Effector CD8-positive, alpha-beta T cell (primary cell): Measurements from ENCODE around the gene TLDC2.
"Not testable (repeated sequence)": the region's sequence is repeated elsewhere in the genome, so short reads cannot be mapped to it uniquely, and the experiment has no call there.

ENCODE experiments used
- DNase-seq: peaks from one replicate; lab custom pipeline; 2025; lab: John Stamatoyannopoulos, UW
- total RNA-seq, 4 experiments: gene quantifications; one replicate each; lab custom pipeline; 2026; lab: John Stamatoyannopoulos, UW

TLDC2 gene
- total RNA-seq = 0 to 0.09 (median 0) reads per million in 4 experiments

GRCh38 chr20:36875702-36876472, at the start of gene TLDC2:
TLDC2 (plus strand) TSS chr20:36876138; CDS start chr20:36876175, 37 bp downstream.
- no peak for DNase-seq

GRCh38 chr20:36826554-36827244, 49.2 kb upstream of the TLDC2 start:
- no peak for DNase-seq

GRCh38 chr20:36827541-36828279, 48.2 kb upstream of the TLDC2 start:
- no peak for DNase-seq

GRCh38 chr20:36830791-36831691, 44.9 kb upstream of the TLDC2 start:
- no peak for DNase-seq

GRCh38 chr20:36832791-36833190, 43.1 kb upstream of the TLDC2 start:
- no peak for DNase-seq

GRCh38 chr20:36833275-36834020, 42.5 kb upstream of the TLDC2 start:
- DNase-seq = no peak

- DNase-seq = no peak
These were observed 40.9 kb upstream of the TLDC2 start for GRCh38 chr20:36835025-36835424.

- DNase-seq = peak; percentile 53
These were observed 40.3 kb upstream of the TLDC2 start for GRCh38 chr20:36835453-36836198.

- no peak for DNase-seq
These were observed 39.2 kb upstream of the TLDC2 start for GRCh38 chr20:36836591-36837269.

- not testable (repeated sequence) for DNase-seq
These were observed 37.6 kb upstream of the TLDC2 start for GRCh38 chr20:36838376-36838775.

- no peak for DNase-seq
These were observed 36.8 kb upstream of the TLDC2 start for GRCh38 chr20:36839150-36839549.

GRCh38 chr20:36841030-36841429, 34.9 kb upstream of the TLDC2 start:
- DNase-seq = not testable (repeated sequence)

- DNase-seq = no peak
These were observed 30.5 kb upstream of the TLDC2 start for GRCh38 chr20:36845288-36845971.

- DNase-seq = no peak
These were observed 28.8 kb upstream of the TLDC2 start for GRCh38 chr20:36847009-36847709.

GRCh38 chr20:36847710-36848040, 28.3 kb upstream of the TLDC2 start:
- no peak for DNase-seq

GRCh38 chr20:36848078-36848660, 27.8 kb upstream of the TLDC2 start:
- no peak for DNase-seq

GRCh38 chr20:36848677-36849076, 27.3 kb upstream of the TLDC2 start:
- DNase-seq = no peak
